DOHH2 (cell line): Measurements from ENCODE around the gene CSNK2A1.

ENCODE experiments used
- EZH2phosphoT487 ChIP-seq: fragments of 200-600 bp; sonication (generic); IDR thresholded peaks from 2 replicates; pipeline ENCODE4 v1.6.1; 2017; ENCODE audit warnings: borderline replicate concordance, mild to moderate bottlenecking, antibody characterized with exemption, low read length, moderate library complexity, mixed read lengths
- TF ChIP-seq, protein P1 (sequence below): fragments of 200-600 bp; sonication (generic); IDR thresholded peaks from one replicate; pipeline ENCODE4 v1.5.1; 2014; ENCODE audit warnings: antibody characterized with exemption, mild to moderate bottlenecking, low read depth, low read length; ENCODE audit not compliant: poor library complexity, severe bottlenecking

DNA sequence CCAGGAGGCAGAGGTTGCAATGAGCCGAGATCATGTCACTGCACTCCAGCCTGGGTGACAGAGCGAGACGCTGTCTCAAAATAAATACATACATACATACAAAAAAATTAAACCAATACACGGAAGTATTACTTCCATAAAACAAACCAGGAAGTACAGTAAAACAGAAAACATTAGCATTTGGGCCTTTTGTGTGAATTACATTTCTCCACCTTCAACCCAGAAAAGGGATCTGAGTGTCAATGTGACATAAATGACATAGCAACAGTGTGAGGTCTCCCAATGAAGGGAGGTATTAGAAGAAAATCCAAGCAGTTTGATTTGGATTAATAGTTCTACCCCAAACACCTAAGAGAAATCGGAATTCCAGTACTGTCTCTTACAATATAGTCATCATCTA lies 10.1 kb downstream of the CSNK2A1 start:
- TF ChIP-seq, protein P1, sequence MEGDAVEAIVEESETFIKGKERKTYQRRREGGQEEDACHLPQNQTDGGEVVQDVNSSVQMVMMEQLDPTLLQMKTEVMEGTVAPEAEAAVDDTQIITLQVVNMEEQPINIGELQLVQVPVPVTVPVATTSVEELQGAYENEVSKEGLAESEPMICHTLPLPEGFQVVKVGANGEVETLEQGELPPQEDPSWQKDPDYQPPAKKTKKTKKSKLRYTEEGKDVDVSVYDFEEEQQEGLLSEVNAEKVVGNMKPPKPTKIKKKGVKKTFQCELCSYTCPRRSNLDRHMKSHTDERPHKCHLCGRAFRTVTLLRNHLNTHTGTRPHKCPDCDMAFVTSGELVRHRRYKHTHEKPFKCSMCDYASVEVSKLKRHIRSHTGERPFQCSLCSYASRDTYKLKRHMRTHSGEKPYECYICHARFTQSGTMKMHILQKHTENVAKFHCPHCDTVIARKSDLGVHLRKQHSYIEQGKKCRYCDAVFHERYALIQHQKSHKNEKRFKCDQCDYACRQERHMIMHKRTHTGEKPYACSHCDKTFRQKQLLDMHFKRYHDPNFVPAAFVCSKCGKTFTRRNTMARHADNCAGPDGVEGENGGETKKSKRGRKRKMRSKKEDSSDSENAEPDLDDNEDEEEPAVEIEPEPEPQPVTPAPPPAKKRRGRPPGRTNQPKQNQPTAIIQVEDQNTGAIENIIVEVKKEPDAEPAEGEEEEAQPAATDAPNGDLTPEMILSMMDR = no peak
- no peak for TF ChIP-seq EZH2phosphoT487
